ENCODE results near the gene COMT. TPM values are rescaled to one million over a fixed set of nuclear protein-coding genes. Genes with fewer than 3 reads are reported as not detected.

Gene COMT
- total RNA-seq, 2 experiments from 2014 or later: 11.3 to 11.4 TPM

GRCh38 chr22:19988965-19989724 lies 47.6 kb downstream of the COMT start:
- Histone ChIP-seq H3K27ac (ENCODE audit: low read depth in 1 of 2, low read length in 2 of 2) (no peak overlapping the region), H3K4me1 (ENCODE audit: insufficient read depth, low read length) (peaks cover 15% of the 10 kb centered on the region), H3K36me3 (ENCODE audit: insufficient read depth, low read length) (no peaks in the 10 kb centered on the region), H3K9me3 (ENCODE audit: control insufficient read depth in 1 of 2, insufficient read depth in 1 of 2, low read length in 2 of 2) (no peaks in the 10 kb centered on the region), H3K27me3 (ENCODE audit: control insufficient read depth in 1 of 2, insufficient read depth in 2 of 2, low read length in 2 of 2) (peaks cover 0 to 2% of the 10 kb centered on the region in 2 experiments), H3K4me3 (ENCODE audit: low read length) (no peak overlapping the region)
- TF ChIP-seq CTCF (IDR thresholded peaks at IDR 0.05): no peak
- no peaks in the 10 kb centered on the region for H3K27me3 Mint-ChIP-seq
- POLR2A ChIA-PET: no interaction called here
- intact Hi-C loops (cut with DNase I, micrococcal nuclease): loop anchor here in 1 of 2 experiments (5.0 kb wide), 1 partner anchor 88 kb away; no protein-coding TSS in a partner anchor
- H3K9me3 Mint-ChIP-seq: no peaks in the 10 kb centered on the region
- DNase-seq (no peak), ATAC-seq (ENCODE audit: poor library complexity) (no peak)
- H3K27ac Mint-ChIP-seq: no peak overlapping the region
- no peaks in the 10 kb centered on the region for H3K4me1 Mint-ChIP-seq (ENCODE audit: low read depth)
- CTCF ChIA-PET: interaction anchor here (0.6 kb wide), 1 partner anchor 86 kb away, joined by 3 read pairs; no protein-coding TSS in a partner anchor
- H3K4me3 Mint-ChIP-seq: no peak overlapping the region
- H3K36me3 Mint-ChIP-seq (ENCODE audit: low read depth): no peaks in the 10 kb centered on the region

- intact Hi-C loops (cut with DNase I, micrococcal nuclease): loop anchor here in 1 of 2 experiments (5.0 kb wide), 1 partner anchor 88 kb away; no protein-coding TSS in a partner anchor
- H3K9me3 ChIP-seq (ENCODE audit: control insufficient read depth in 1 of 2, insufficient read depth in 1 of 2, low read length in 2 of 2): no peaks in the 10 kb centered on the region
- Mint-ChIP-seq H3K4me3 (no peak overlapping the region), H3K27ac (no peak overlapping the region), H3K36me3 (ENCODE audit: low read depth) (no peaks in the 10 kb centered on the region), H3K9me3 (no peaks in the 10 kb centered on the region), H3K27me3 (no peaks in the 10 kb centered on the region), H3K4me1 (ENCODE audit: low read depth) (no peaks in the 10 kb centered on the region)
- no peaks in the 10 kb centered on the region for H3K36me3 ChIP-seq (ENCODE audit: insufficient read depth, low read length)
- ATAC-seq (ENCODE audit: poor library complexity) (no peak), DNase-seq (no peak)
- peaks cover 0 to 2% of the 10 kb centered on the region in 2 experiments for H3K27me3 ChIP-seq (ENCODE audit: control insufficient read depth in 1 of 2, insufficient read depth in 2 of 2, low read length in 2 of 2)
- POLR2A ChIA-PET: no interaction called here
- no peak for TF ChIP-seq CTCF (IDR thresholded peaks at IDR 0.05)
- no peak overlapping the region for H3K4me3 ChIP-seq (ENCODE audit: low read length)
- H3K4me1 ChIP-seq (ENCODE audit: insufficient read depth, low read length): peaks cover 15% of the 10 kb centered on the region
- CTCF ChIA-PET: no interaction called here
- H3K27ac ChIP-seq (ENCODE audit: low read depth in 1 of 2, low read length in 2 of 2): no peak overlapping the region
These were observed 48.1 kb downstream of the COMT start for GRCh38 chr22:19989725-19990067.

- POLR2A ChIA-PET: no interaction called here
- no peak overlapping the region for H3K27ac ChIP-seq (ENCODE audit: low read depth in 1 of 2, low read length in 2 of 2)
These were observed 48.6 kb downstream of the COMT start for GRCh38 chr22:19990188-19990587.

More at GRCh38 chr22:19990188-19990587, 48.6 kb downstream of the COMT start:
- Mint-ChIP-seq H3K4me1 (ENCODE audit: low read depth) (no peaks in the 10 kb centered on the region), H3K36me3 (ENCODE audit: low read depth) (no peaks in the 10 kb centered on the region), H3K27ac (no peak overlapping the region), H3K4me3 (no peak overlapping the region), H3K9me3 (no peaks in the 10 kb centered on the region), H3K27me3 (no peaks in the 10 kb centered on the region)
- DNase-seq: no peak
- TF ChIP-seq CTCF (IDR thresholded peaks at IDR 0.05): no peak
- intact Hi-C loops (cut with DNase I, micrococcal nuclease): no loop called here
- ATAC-seq (ENCODE audit: poor library complexity): no peak
- CTCF ChIA-PET: no interaction called here
- Histone ChIP-seq H3K27me3 (ENCODE audit: control insufficient read depth in 1 of 2, insufficient read depth in 2 of 2, low read length in 2 of 2) (peaks cover 0 to under 1% of the 10 kb centered on the region in 2 experiments), H3K4me3 (ENCODE audit: low read length) (no peak overlapping the region), H3K36me3 (ENCODE audit: insufficient read depth, low read length) (no peaks in the 10 kb centered on the region), H3K4me1 (ENCODE audit: insufficient read depth, low read length) (peaks cover 15% of the 10 kb centered on the region), H3K9me3 (ENCODE audit: control insufficient read depth in 1 of 2, insufficient read depth in 1 of 2, low read length in 2 of 2) (no peaks in the 10 kb centered on the region)

All from CD4-positive, alpha-beta T cell (primary cell).